ENCODE data around the gene SSPN. TPM values are rescaled to one million over a fixed set of nuclear protein-coding genes. Genes with fewer than 3 reads are reported as not detected.

The SSPN gene
- polyA plus RNA-seq, 1 experiment = 21.6 TPM

- ChIA-PET POLR2A (no interaction called here), CTCF (no interaction called here)
- TF ChIP-seq, protein P1, sequence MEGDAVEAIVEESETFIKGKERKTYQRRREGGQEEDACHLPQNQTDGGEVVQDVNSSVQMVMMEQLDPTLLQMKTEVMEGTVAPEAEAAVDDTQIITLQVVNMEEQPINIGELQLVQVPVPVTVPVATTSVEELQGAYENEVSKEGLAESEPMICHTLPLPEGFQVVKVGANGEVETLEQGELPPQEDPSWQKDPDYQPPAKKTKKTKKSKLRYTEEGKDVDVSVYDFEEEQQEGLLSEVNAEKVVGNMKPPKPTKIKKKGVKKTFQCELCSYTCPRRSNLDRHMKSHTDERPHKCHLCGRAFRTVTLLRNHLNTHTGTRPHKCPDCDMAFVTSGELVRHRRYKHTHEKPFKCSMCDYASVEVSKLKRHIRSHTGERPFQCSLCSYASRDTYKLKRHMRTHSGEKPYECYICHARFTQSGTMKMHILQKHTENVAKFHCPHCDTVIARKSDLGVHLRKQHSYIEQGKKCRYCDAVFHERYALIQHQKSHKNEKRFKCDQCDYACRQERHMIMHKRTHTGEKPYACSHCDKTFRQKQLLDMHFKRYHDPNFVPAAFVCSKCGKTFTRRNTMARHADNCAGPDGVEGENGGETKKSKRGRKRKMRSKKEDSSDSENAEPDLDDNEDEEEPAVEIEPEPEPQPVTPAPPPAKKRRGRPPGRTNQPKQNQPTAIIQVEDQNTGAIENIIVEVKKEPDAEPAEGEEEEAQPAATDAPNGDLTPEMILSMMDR (IDR thresholded peaks at IDR 0.05; ENCODE audit: low read depth, low read length) = no peak
- H3K27ac ChIP-seq (ENCODE audit: low read depth, low read length) = no peak overlapping the region
- no peaks in the 10 kb centered on the region for H3K9me3 ChIP-seq (ENCODE audit: control insufficient read depth, insufficient read depth, low read length)
- DNase-seq (ENCODE audit: low read depth, low spot score) = no peak
- no peak overlapping the region for H3K4me3 ChIP-seq (ENCODE audit: low read depth, low read length)
- H3K27me3 ChIP-seq (ENCODE audit: control insufficient read depth, insufficient read depth, low read length) = no peaks in the 10 kb centered on the region
Observed at GRCh38 chr12:26192142-26192541, 3.2 kb upstream of the SSPN start.

DNA sequence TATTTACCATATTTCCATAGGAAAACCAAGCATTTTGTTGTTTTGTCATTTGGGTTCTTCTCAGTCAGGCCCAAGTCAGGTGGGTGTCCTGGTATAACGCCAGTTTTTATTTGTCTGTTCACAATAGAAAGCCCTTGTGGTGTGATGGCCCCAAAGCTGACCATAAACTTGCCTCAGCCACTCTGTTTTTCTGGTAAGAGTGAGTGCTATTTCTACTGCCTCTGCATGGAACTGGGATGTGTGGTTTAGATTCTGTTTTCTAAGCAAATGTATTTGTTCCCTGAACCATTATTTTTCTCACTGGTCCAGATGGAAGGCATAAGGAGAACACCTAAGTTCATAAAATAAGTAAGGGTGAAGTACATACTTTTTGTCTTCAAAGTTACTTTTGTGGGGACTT, 1.8 kb upstream of the SSPN start:
- no peak for DNase-seq (ENCODE audit: low read depth, low spot score)
- H3K27ac ChIP-seq (ENCODE audit: low read depth, low read length) = no peak overlapping the region
- POLR2A ChIA-PET = no interaction called here
- TF ChIP-seq, protein P1 (IDR thresholded peaks at IDR 0.05; ENCODE audit: low read depth, low read length) = no peak
- H3K4me3 ChIP-seq (ENCODE audit: low read depth, low read length) = no peak overlapping the region
- no peaks in the 10 kb centered on the region for H3K9me3 ChIP-seq (ENCODE audit: control insufficient read depth, insufficient read depth, low read length)
- no peaks in the 10 kb centered on the region for H3K27me3 ChIP-seq (ENCODE audit: control insufficient read depth, insufficient read depth, low read length)
- CTCF ChIA-PET = interaction anchor here (0.6 kb wide), 1 partner anchor 508 kb away, joined by 3 read pairs; no protein-coding TSS in a partner anchor

DNA sequence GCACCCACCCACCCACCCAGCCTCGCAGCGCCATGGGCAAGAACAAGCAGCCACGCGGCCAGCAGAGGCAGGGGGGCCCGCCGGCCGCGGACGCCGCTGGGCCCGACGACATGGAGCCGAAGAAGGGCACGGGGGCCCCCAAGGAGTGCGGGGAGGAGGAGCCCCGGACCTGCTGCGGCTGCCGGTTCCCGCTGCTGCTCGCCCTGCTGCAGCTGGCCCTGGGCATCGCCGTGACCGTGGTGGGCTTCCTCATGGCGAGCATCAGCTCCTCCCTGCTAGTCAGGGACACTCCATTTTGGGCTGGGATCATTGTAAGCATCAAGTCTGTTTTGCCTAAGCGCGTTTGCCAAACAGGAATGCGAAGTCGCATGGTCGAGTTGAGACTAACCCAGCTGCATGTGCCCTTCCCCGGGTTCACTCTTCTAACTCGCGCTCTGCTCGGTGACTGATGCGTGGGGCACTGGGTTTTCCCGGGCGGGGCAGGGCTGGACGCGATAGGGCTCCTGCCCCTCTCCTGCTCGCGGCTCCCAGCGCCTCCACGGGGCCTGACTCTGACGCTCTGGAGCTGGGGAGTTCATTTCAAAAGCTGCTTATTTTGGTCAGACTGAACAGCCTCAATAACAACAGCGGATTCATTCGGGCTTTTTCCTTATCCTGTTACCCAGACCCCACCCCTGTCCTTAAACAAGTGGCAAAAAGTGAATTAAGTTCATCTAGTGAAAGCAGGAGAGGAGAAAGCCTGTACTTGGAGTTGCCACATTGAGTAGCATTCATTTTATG, 458 bp downstream of the SSPN start:
- TF ChIP-seq, protein P1 (IDR thresholded peaks at IDR 0.05; ENCODE audit: low read depth, low read length) = no peak
- ChIA-PET POLR2A (interaction anchor here (0.6 to 1.3 kb wide), 3 partner anchors 43 to 79 kb away, joined by 3 to 6 read pairs (median 3); partner anchors contain the start of gene BHLHE41), CTCF (no interaction called here)
- Histone ChIP-seq H3K4me3 (ENCODE audit: low read depth, low read length) (peak overlapping the region; percentile 65), H3K9me3 (ENCODE audit: control insufficient read depth, insufficient read depth, low read length) (no peaks in the 10 kb centered on the region), H3K27me3 (ENCODE audit: control insufficient read depth, insufficient read depth, low read length) (no peaks in the 10 kb centered on the region), H3K27ac (ENCODE audit: low read depth, low read length) (peak overlapping the region; percentile 55)
- DNase-seq (ENCODE audit: low read depth, low spot score) = no peak

- peak overlapping the region; percentile 55 for H3K27ac ChIP-seq (ENCODE audit: low read depth, low read length)
- ChIA-PET POLR2A (interaction anchor here (0.6 to 1.3 kb wide), 3 partner anchors 43 to 78 kb away, joined by 3 to 6 read pairs (median 3); partner anchors contain the start of gene BHLHE41), CTCF (no interaction called here)
- H3K4me3 ChIP-seq (ENCODE audit: low read depth, low read length) = peak overlapping the region; percentile 65
- no peaks in the 10 kb centered on the region for H3K27me3 ChIP-seq (ENCODE audit: control insufficient read depth, insufficient read depth, low read length)
- TF ChIP-seq, protein P1 (IDR thresholded peaks at IDR 0.05; ENCODE audit: low read depth, low read length) = no peak
- H3K9me3 ChIP-seq (ENCODE audit: control insufficient read depth, insufficient read depth, low read length) = no peaks in the 10 kb centered on the region
- DNase-seq (ENCODE audit: low read depth, low spot score) = no peak
Observed at GRCh38 chr12:26196421-26196716, 996 bp downstream of the SSPN start.

GRCh38 chr12:26197832-26198231, 2.5 kb downstream of the SSPN start:
- TF ChIP-seq, protein P1 (IDR thresholded peaks at IDR 0.05; ENCODE audit: low read depth, low read length) = no peak
- POLR2A ChIA-PET = interaction anchor here (0.7 kb wide), 1 partner anchor 385 kb away, joined by 3 read pairs; no protein-coding TSS in a partner anchor
- no peak overlapping the region for H3K27ac ChIP-seq (ENCODE audit: low read depth, low read length)
- no peak for DNase-seq (ENCODE audit: low read depth, low spot score)
- H3K4me3 ChIP-seq (ENCODE audit: low read depth, low read length) = no peak overlapping the region
- CTCF ChIA-PET = interaction anchor here (1.0 kb wide), 1 partner anchor 504 kb away, joined by 3 read pairs; no protein-coding TSS in a partner anchor
- no peaks in the 10 kb centered on the region for H3K27me3 ChIP-seq (ENCODE audit: control insufficient read depth, insufficient read depth, low read length)
- H3K9me3 ChIP-seq (ENCODE audit: control insufficient read depth, insufficient read depth, low read length) = no peaks in the 10 kb centered on the region
